ENCODE measurements around the gene CHTOP.

GRCh38 chr1:153683854-153684253, 50.0 kb downstream of the CHTOP start:
- TF ChIP-seq CTCF (conservative IDR thresholded peaks at IDR 0.05; ENCODE audit: low read length) (no peak), EZH2phosphoT487 (IDR thresholded peaks at IDR 0.05; ENCODE audit: borderline replicate concordance, low read depth, low read length) (no peak)

All from OCI-LY7 (cell line).